Caco-2 (cell line): ENCODE measurements around the gene AFG3L2. TPM values are rescaled to one million over a fixed set of nuclear protein-coding genes. Genes with fewer than 3 reads are reported as not detected.

Experiments used
- BruUV-seq: library from RNA; stranded (reverse); fragments of 400-500 nt; replicated peaks from 2 replicates; lab custom pipeline; 2021; lab: Mats Ljungman, UMichigan
- CTCF ChIA-PET: fragments of 300-600 bp; sonication (Branson Sonifier 250); formaldehyde crosslinking; loops from one replicate; lab custom pipeline; 2022; ENCODE audit warnings: antibody characterized with exemption; lab: Charles Lee
- POLR2A ChIA-PET: fragments of 300-600 bp; sonication (Branson Sonifier 250); formaldehyde crosslinking; loops from one replicate; lab custom pipeline; 2022; ENCODE audit warnings: antibody characterized with exemption; lab: Charles Lee
- DNase-seq, 2 experiments: peaks; one replicate each; pipeline versions ENCODE4 v3.0.0 to v3.0.0-alpha.2; 2020 to 2022
- H3K27me3 ChIP-seq: replicated peaks from 2 replicates; pipeline ENCODE4 v1.6.0; 2011; ENCODE audit warnings: low read length; ENCODE audit not compliant: control insufficient read depth, insufficient read depth
- H3K36me3 ChIP-seq: 2 replicates; pipeline ENCODE4 v1.5.1; 2011; ENCODE audit warnings: low read length; ENCODE audit not compliant: control insufficient read depth, insufficient read depth
- H3K4me1 ChIP-seq: fragments of 250-450 bp; sonication (Bioruptor Pico); 2 replicates; pipeline ENCODE4 v1.5.1; 2020; ENCODE audit warnings: mild to moderate bottlenecking
- H3K4me3 ChIP-seq: 2 replicates; pipeline ENCODE4 v1.5.1; 2011; ENCODE audit warnings: low read depth, mild to moderate bottlenecking, control low read depth, low read length
- H3K9me3 ChIP-seq: fragments of 250-450 bp; sonication (Bioruptor Pico); 2 replicates; pipeline ENCODE4 v1.5.1; 2020; ENCODE audit warnings: mild to moderate bottlenecking, moderate library complexity
- H3K27ac Mint-ChIP-seq: one replicate; pipeline ENCODE4 v1.8.0; 2022; ENCODE audit warnings: mixed read lengths; ENCODE audit not compliant: unreplicated experiment
- H3K27me3 Mint-ChIP-seq: one replicate; pipeline ENCODE4 v1.8.0; 2022; ENCODE audit warnings: mixed read lengths; ENCODE audit not compliant: insufficient read depth, unreplicated experiment
- H3K36me3 Mint-ChIP-seq: one replicate; pipeline ENCODE4 v1.8.0; 2022; ENCODE audit warnings: mild to moderate bottlenecking, mixed read lengths; ENCODE audit not compliant: insufficient read depth, unreplicated experiment
- H3K4me1 Mint-ChIP-seq: one replicate; pipeline ENCODE4 v1.8.0; 2022; ENCODE audit warnings: low read depth, mixed read lengths; ENCODE audit not compliant: unreplicated experiment
- H3K4me3 Mint-ChIP-seq: one replicate; pipeline ENCODE4 v1.8.0; 2022; ENCODE audit warnings: mild to moderate bottlenecking, moderate library complexity, mixed read lengths; ENCODE audit not compliant: unreplicated experiment
- H3K9me3 Mint-ChIP-seq: one replicate; pipeline ENCODE4 v1.8.0; 2022; ENCODE audit warnings: mixed read lengths; ENCODE audit not compliant: unreplicated experiment
- CTCF ChIP-seq, 2 experiments: fragments of 200-600 bp in 1 of 2; IDR thresholded peaks; 1 replicate in 1 of 2; 2 replicates in 1 of 2; pipeline versions ENCODE4 v1.5.1 to v1.8.0; 2011 to 2022; ENCODE audit warnings: antibody characterized with exemption in 1 of 2, control low read depth in 1 of 2, inconsistent platforms in 1 of 2, low read depth in 1 of 2, low read length in 1 of 2, mild to moderate bottlenecking in 1 of 2, moderate library complexity in 1 of 2; ENCODE audit not compliant: insufficient read depth in 1 of 2, severe bottlenecking in 1 of 2, unreplicated experiment in 1 of 2
- intact Hi-C: fragments of 100-400 bp; cut with micrococcal nuclease; formaldehyde crosslinking; loops from one replicate; pipeline ENCODE4 v1.10.0; 2022; ENCODE audit not compliant: unreplicated experiment
- total RNA-seq: library from RNA; stranded (reverse); gene quantifications from 2 replicates; pipeline ENCODE4 v1.2.3, GENCODE V29; 2022

The AFG3L2 gene
- total RNA-seq, 1 experiment from 2014 or later, result 72.0 TPM

DNA sequence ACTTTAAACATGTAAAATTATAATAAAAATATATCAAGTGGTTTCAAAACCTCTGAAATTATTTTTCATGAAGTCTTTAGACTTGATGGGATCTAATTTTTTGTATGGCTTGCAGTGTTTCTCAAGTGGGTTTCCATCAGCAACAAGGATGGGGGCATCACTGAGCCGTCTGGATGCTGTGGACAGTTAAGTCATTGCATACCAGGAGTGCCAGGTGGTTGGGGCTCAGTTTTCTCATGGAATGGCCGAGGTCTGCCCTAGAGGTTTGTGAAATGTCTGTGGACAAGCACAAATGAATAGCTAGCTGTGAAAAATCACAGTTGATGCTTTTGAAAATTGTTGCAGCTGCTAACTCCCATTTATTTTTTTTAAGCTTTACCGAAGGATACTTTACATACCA lies 32.4 kb upstream of the AFG3L2 start:
- POLR2A ChIA-PET, result interaction anchor here (1.0 kb wide), 1 partner anchor 32 kb away, joined by 3 read pairs; the partner anchor contains the start of gene AFG3L2
- TSS peak; percentile 37 for BruUV-seq
- H3K36me3 Mint-ChIP-seq, result no peaks in the 10 kb centered on the region
- H3K27ac Mint-ChIP-seq, result no peak overlapping the region
- Histone ChIP-seq H3K9me3 (no peaks in the 10 kb centered on the region), H3K4me3 (no peak overlapping the region), H3K36me3 (no peaks in the 10 kb centered on the region), H3K27me3 (no peaks in the 10 kb centered on the region), H3K4me1 (peaks cover 11% of the 10 kb centered on the region; the same call in 1 of the 2 replicates)
- peaks cover 9% of the 10 kb centered on the region for H3K4me1 Mint-ChIP-seq
- intact Hi-C loops, result loop anchor here (5.0 kb wide), 1 partner anchor 248 kb away; the partner anchor contains the start of gene SPIRE1
- TF ChIP-seq CTCF (IDR thresholded peaks at IDR 0.05; ENCODE audit: insufficient read depth in 1 of 2, low read depth in 1 of 2, low read length in 1 of 2, severe bottlenecking in 1 of 2, unreplicated experiment in 1 of 2), result no peak
- DNase-seq, result no peak
- peaks cover 10% of the 10 kb centered on the region for H3K27me3 Mint-ChIP-seq
- CTCF ChIA-PET, result no interaction called here
- no peaks in the 10 kb centered on the region for H3K9me3 Mint-ChIP-seq
- H3K4me3 Mint-ChIP-seq, result no peak overlapping the region

DNA sequence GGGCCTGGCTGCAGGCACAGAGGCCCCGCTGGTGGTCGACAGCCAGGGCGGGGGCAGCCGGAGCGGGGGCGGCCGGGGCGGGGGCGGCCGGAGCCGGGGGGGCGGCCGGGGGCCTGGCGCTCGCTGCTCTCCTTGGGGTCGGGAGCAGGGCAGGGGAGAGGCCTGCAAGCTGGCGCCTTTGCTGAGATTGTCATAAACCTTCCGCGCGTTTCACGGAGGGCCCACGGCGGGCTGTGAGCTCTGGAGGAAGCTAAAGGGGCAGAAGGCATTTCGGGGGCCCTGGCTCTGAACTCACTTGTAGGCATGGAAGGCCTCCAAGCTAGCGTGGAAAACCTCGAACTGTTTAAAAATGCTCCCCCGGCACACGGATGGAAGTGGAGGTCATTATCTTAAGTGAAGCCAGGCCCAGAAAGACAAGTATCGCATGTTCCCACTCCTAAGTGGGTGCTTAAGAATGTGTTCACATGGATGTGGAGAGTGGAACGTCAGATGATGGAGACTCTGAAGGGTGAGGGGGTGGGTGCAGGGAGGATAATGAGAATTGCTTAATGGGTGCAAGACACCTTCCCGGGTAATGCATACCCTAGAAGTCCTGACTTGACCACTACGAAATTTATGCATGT lies 31.3 kb upstream of the AFG3L2 start:
- BruUV-seq, result no TSS peak
- TF ChIP-seq CTCF (IDR thresholded peaks at IDR 0.05; ENCODE audit: insufficient read depth in 1 of 2, low read depth in 1 of 2, low read length in 1 of 2, severe bottlenecking in 1 of 2, unreplicated experiment in 1 of 2), result no peak
- no peak overlapping the region for H3K27ac Mint-ChIP-seq

GRCh38 chr18:12406371-12407111 lies 29.5 kb upstream of the AFG3L2 start:
- H3K36me3 Mint-ChIP-seq, result no peaks in the 10 kb centered on the region
- ChIA-PET POLR2A (no interaction called here), CTCF (interaction anchor here (0.6 to 0.9 kb wide), 2 partner anchors 29 to 136 kb away, joined by 3 to 4 read pairs; no protein-coding TSS in a partner anchor)
- Histone ChIP-seq H3K9me3 (no peaks in the 10 kb centered on the region), H3K4me1 (peaks cover 11% of the 10 kb centered on the region; the same call in 1 of the 2 replicates), H3K36me3 (no peaks in the 10 kb centered on the region), H3K27me3 (no peaks in the 10 kb centered on the region), H3K4me3 (no peak overlapping the region)
- H3K27ac Mint-ChIP-seq, result no peak overlapping the region
- no peak for TF ChIP-seq CTCF (IDR thresholded peaks at IDR 0.05; ENCODE audit: insufficient read depth in 1 of 2, low read depth in 1 of 2, low read length in 1 of 2, severe bottlenecking in 1 of 2, unreplicated experiment in 1 of 2)
- peak overlapping the region; percentile 88 for H3K4me3 Mint-ChIP-seq
- no TSS peak for BruUV-seq
- H3K4me1 Mint-ChIP-seq, result peaks cover 14% of the 10 kb centered on the region
- H3K9me3 Mint-ChIP-seq, result no peaks in the 10 kb centered on the region
- DNase-seq, result no peak
- H3K27me3 Mint-ChIP-seq, result peaks cover 14% of the 10 kb centered on the region
- intact Hi-C loops, result loop anchor here (5.0 kb wide), 1 partner anchor 251 kb away; the partner anchor contains the start of gene SPIRE1

More for the DNA sequence above, 31.3 kb upstream of the AFG3L2 start:
- DNase-seq, result no peak
- H3K4me1 ChIP-seq, result peaks cover 11% of the 10 kb centered on the region; the same call in 1 of the 2 replicates
- Mint-ChIP-seq H3K27me3 (peaks cover 10% of the 10 kb centered on the region), H3K4me3 (peak overlapping the region; percentile 88), H3K9me3 (no peaks in the 10 kb centered on the region), H3K36me3 (no peaks in the 10 kb centered on the region), H3K4me1 (peaks cover 9% of the 10 kb centered on the region)
- H3K27me3 ChIP-seq, result no peaks in the 10 kb centered on the region
- intact Hi-C loops, result loop anchor here (5.0 kb wide), 1 partner anchor 249 kb away; the partner anchor contains the start of gene SPIRE1
- ChIA-PET CTCF (interaction anchor here (1.2 kb wide), 1 partner anchor 15 kb away, joined by 4 read pairs; no protein-coding TSS in a partner anchor), POLR2A (interaction anchor here (0.8 to 1.7 kb wide), 5 partner anchors 11 to 293 kb away, joined by 3 to 24 read pairs (median 4); partner anchors contain the start of gene AFG3L2)
- H3K4me3 ChIP-seq, result peak overlapping the region; percentile 55
- H3K9me3 ChIP-seq, result no peaks in the 10 kb centered on the region
- H3K36me3 ChIP-seq, result no peaks in the 10 kb centered on the region
